ENCODE results near the gene ITPA. TPM values are rescaled to one million over a fixed set of nuclear protein-coding genes. Genes with fewer than 3 reads are reported as not detected.

Gene ITPA
- total and polyA plus RNA-seq, 2 of the 4 experiments (the other 2 are of a cell fraction): 32.4 to 49.0 TPM

GRCh38 chr20:3273371-3273770, 64.1 kb downstream of the ITPA start:
- Histone ChIP-seq H3K56ac (ENCODE audit: extremely low read depth, insufficient read depth, low read length) (no peak overlapping the region), H3K9ac (ENCODE audit: low read depth, low read length) (no peak overlapping the region), H3K36me3 (ENCODE audit: control insufficient read depth, insufficient read depth, low read length) (peaks cover 48% of the 10 kb centered on the region), H2AK5ac (ENCODE audit: low read depth, low read length) (no peak overlapping the region), H3K14ac (replicated peaks; ENCODE audit: low read depth, low read length) (no peak overlapping the region), H4K20me1 (ENCODE audit: insufficient read depth, low read length) (no peaks in the 10 kb centered on the region), H4K91ac (ENCODE audit: insufficient read depth, low read depth, low read length) (no peak overlapping the region), H2AFZ (replicated peaks; ENCODE audit: low read length, poor library complexity) (no peak overlapping the region), H3K18ac (ENCODE audit: low read depth, low read length) (no peak overlapping the region), H2BK5ac (ENCODE audit: low read depth, low read length, poor library complexity, severe bottlenecking) (no peak overlapping the region), H2AK9ac (replicated peaks; ENCODE audit: low read depth, low read length, poor library complexity) (no peak overlapping the region), H2BK120ac (ENCODE audit: low read depth, low read length) (no peak overlapping the region), H2BK15ac (ENCODE audit: low read depth, low read length) (no peak overlapping the region), H3K9me1 (ENCODE audit: insufficient read depth, low read length) (no peaks in the 10 kb centered on the region), H3K9me3 (ENCODE audit: control insufficient read depth, insufficient read depth, low read length) (no peaks in the 10 kb centered on the region), H3K4me1 (ENCODE audit: control insufficient read depth, insufficient read depth, low read length) (no peaks in the 10 kb centered on the region), H3K23ac (ENCODE audit: low read depth, low read length) (no peak overlapping the region), H3K4ac (ENCODE audit: low read depth, low read length) (no peak overlapping the region), H3K4me2 (ENCODE audit: low read depth, low read length) (no peak overlapping the region), H4K8ac (ENCODE audit: low read depth in 2 of 2, low read length in 2 of 2) (no peak overlapping the region), H3K27ac (ENCODE audit: insufficient read depth, low read length) (no peak overlapping the region), H2BK20ac (ENCODE audit: low read depth, low read length) (no peak overlapping the region), H4K5ac (ENCODE audit: low read depth, low read length) (no peak overlapping the region), H3K27me3 (ENCODE audit: control insufficient read depth, insufficient read depth, low read length) (no peaks in the 10 kb centered on the region), H3K4me3 (ENCODE audit: insufficient read depth, low read depth, low read length) (no peak overlapping the region), H3K79me1 (ENCODE audit: low read depth in 1 of 2, low read length in 2 of 2) (no peaks in the 10 kb centered on the region)
- TF ChIP-seq NFE2L2 (IDR thresholded peaks at IDR 0.05; ENCODE audit: low read depth, low read length) (no peak), CTCF (conservative IDR thresholded peaks at IDR 0.05; ENCODE audit: low read depth, low read length) (no peak), MAFK (IDR thresholded peaks at IDR 0.05; ENCODE audit: low read depth, low read length) (no peak), RCOR1 (IDR thresholded peaks at IDR 0.05; ENCODE audit: insufficient replicate concordance, low read length) (no peak), RAD21 (IDR thresholded peaks at IDR 0.05; ENCODE audit: low read length) (no peak), FOS (IDR thresholded peaks at IDR 0.05; ENCODE audit: low read depth, low read length) (no peak), SMC3 (IDR thresholded peaks at IDR 0.05; ENCODE audit: low read depth, low read length) (no peak), BHLHE40 (IDR thresholded peaks at IDR 0.05; ENCODE audit: low read depth, low read length) (no peak), MAZ (IDR thresholded peaks at IDR 0.05; ENCODE audit: borderline replicate concordance, low read depth, low read length) (no peak)
- TF ChIP-seq, protein P1, sequence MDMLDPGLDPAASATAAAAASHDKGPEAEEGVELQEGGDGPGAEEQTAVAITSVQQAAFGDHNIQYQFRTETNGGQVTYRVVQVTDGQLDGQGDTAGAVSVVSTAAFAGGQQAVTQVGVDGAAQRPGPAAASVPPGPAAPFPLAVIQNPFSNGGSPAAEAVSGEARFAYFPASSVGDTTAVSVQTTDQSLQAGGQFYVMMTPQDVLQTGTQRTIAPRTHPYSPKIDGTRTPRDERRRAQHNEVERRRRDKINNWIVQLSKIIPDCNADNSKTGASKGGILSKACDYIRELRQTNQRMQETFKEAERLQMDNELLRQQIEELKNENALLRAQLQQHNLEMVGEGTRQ (IDR thresholded peaks at IDR 0.05; ENCODE audit: low read depth, low read length): no peak
- intact Hi-C loops (cut with micrococcal nuclease) (no loop called here), dilution Hi-C loops (cut with HindIII; ENCODE audit: low sequenced_read_pairs, unreplicated experiment) (no loop called here), in situ Hi-C loops (cut with MboI; ENCODE audit: low sequenced_read_pairs) (no loop called here)
- 100% methylated on average over 2 of the region's 4 CpGs; no CpG with 5 or more reads in 1 of the 2 experiments for WGBS, 2 experiments (ENCODE audit: extremely low coverage in 2 of 2, insufficient read length in 1 of 2)
- DNase-seq (no peak), ATAC-seq (ENCODE audit: low read depth) (no peak)
- CTCF ChIA-PET: no interaction called here
- POLR2A ChIA-PET (ENCODE audit: unreplicated experiment): no interaction called here
- BruUV-seq (replicated peaks): no TSS peak

Measured in IMR-90 (cell line).